AG08396 (cell line): ENCODE measurements around the gene SH3GL2.
A peak's percentile ranks its signal among the peaks of the same experiment; 100 is the strongest.

ENCODE experiments used
- DNase-seq: peaks from one replicate; pipeline ENCODE4 v3.0.0; 2012; ENCODE audit warnings: low spot score, mixed read lengths

SH3GL2 gene

DNA sequence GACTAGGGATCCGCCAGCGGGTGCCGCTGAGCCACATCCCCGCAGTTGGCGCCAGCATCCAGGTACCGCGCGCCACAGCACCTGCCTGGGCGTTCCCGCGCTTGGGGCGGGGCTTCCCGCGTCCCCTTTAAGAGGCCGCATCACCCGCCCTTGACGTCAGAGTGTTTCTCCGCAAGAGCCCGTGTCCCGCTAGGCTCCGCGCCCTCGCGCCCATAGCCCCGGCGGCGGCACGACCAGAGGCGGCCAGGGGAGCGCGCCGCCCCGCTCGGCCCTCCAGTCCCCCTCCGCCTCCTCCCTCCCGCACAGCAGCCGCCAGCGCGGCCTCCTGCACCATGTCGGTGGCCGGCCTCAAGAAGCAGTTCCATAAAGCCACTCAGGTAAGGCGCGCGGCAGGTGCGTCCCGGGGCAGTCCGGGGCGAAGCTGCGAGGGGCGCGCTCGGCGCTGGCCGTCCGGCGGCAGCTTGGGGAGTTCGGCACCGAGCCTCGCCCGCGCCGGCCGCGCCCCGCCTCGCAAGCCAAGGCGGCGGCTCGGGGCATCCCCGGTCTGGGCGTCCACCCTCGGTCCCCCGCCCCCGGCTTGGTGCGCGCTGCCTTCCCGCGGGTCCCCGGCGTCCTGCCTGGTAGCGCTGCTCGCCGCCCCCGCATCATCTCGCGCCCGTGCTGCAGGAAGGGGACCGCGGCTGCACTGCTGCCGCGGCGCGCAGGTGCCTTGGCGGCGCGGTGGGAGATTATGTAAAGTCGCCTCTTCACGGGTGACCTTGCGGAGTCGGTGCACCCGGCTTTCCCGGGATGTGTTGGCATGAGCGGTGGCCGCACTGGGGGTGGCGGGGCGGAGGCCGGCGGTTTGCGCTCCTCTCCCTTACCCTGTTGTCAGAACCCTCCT, at the start of gene SH3GL2:
Gene SH3GL2, plus strand, starts transcription at position 156 of the 883 bp plus-strand sequence.
- DNase-seq, result peak; percentile 49

GRCh38 chr9:17531642-17532254, 47.1 kb upstream of the SH3GL2 start:
- peak; percentile 53 for DNase-seq

DNA sequence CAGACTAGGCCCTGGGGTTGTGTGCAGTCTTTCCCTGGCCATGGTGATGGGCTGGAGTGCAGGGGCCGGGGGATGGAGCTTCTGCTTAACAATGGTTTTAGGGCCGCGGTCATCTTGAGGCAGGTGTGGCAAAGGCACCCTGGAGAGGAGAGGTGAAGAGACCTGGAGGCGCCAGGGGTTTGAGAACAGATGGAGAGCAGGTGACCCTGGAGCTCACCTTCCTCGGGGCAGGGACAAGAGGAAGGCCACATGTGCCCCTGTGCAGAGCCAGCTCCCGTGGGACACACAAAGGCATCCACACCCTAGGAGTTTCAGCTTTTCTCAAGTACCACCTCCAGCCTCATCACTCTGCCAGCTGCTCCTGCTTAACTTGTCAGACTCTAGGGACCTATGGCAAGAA, 46.4 kb upstream of the SH3GL2 start:
- DNase-seq, result no peak

- no peak for DNase-seq
Observed at GRCh38 chr9:17535176-17535575, 43.7 kb upstream of the SH3GL2 start.

DNA sequence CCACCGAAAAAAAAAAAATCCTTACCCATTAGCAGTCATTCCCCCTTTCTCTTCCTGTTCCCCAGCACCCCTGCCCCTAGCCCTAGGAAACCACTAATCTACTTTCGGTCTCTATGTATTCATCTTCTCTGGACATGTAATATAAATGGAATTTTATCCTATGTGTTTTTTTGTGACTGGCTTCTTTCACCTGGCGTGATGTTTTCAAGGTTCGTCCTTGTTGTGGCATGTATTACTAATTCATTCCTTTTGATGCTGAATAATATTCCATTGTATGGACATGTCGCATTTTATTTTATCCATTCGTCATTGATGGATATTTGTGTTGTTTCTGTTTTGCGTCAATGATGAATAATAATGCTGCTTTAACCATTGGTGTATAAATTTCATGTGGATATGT, 42.8 kb upstream of the SH3GL2 start:
- no peak for DNase-seq

DNA sequence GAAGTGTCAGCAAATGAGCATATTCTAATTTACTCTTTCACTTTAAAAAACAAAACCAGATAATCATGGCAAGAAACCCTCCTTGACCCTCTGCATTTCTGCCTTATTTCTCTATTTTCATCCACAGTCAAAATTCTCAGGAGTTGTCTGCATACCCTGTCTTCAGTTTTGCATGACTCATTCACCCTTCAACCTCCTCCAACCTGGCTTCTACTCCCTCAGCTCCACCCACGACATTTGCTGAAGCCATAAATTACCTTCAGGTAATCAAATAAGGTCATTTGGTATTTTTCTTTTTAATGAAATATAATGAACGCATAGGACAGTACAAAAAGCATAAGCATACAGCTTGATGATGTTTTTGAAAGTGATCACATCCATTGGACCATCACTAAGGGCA, 27.8 kb upstream of the SH3GL2 start:
- DNase-seq, result no peak

DNA sequence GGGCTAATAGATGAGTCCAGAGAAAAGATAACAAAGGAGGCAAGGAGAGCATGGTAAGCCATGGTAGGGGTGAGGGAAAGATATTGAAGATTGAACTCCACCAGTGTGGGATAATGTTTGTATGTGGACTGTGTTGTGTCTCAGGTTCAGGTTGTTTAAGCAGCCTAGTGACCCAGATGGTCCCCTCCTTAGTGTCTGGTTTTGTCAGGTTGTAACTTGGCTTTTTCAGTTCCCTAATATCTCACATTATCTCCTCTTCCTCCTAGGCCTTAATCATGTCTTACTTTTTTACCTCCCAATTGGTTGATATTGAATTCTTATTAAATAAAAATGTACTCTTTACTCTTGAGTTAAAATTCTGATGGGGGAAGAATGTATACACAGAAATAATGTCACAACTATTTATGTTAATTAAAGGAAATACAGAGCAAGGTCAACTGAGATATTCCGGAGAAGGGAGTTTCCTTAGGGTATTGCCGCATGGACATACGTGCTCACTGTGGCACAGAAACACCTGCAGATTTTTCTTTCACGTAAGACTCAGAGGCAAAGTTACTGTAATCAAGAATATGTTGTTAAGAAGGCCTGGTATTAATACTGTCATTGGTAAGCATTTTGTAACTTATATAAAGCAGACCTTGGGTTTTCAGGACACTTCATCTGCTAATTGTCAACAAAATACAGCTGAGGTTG, 23.4 kb upstream of the SH3GL2 start:
- no peak for DNase-seq

- DNase-seq, result no peak
Observed at GRCh38 chr9:17556255-17556654, 22.6 kb upstream of the SH3GL2 start.

DNA sequence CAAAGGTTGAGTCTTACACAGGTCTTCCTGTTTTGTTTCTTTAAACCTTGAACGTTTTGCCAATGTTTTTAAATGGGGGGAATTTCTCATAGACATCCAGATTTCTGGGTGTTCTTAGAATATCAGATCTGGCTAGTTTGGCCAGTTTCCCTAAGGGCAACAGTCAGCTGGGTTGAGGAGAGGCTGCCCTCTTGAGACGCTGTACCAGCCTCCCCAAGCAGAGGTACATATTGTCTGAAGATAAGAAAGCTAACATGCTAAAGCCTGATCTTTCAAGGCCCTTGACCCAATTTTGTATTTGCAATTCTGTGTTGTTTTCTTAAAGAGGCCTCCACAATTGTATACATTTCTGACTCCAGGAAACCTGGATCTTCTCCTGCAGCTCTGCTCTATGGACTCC, 21.9 kb upstream of the SH3GL2 start:
- DNase-seq, result no peak

DNA sequence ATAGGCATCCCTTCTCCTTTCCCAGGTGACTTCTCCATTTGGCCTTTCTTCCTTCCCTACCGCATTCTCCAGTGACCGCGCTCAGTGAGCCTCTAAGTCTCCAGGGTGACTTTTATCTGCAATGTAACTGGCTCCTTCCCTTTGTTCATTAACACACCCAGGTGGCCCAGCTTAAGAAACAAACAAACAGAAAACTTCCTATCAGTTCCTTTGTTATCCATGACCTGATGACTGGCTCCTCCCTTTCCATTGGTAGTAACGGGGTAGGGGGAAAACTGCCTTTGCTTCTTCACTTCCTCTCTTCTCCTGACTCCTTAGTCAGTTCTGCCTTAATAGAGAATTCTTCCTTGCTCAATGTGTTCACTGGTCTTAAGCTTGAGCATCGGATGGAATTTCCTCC, 7.0 kb upstream of the SH3GL2 start:
- no peak for DNase-seq

DNA sequence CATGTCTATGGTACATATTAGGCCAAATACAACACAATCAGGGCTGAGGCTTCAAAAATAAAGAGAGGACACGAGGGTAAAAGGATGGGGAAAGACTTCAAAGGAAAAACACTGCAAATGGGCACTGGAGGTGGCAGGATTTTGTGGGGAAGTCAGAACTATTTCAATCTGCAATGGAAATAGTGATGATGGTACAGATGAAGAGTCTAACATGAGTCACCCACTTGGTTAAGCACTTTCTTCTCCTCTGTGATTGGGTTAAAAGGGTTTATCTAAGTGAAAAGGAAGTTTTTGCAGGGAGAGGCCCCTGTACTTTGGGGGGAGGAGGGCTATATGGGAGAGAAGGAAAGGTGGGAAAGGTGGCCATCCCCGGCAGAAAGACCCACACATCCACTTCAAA, 4.5 kb upstream of the SH3GL2 start:
- DNase-seq, result no peak

DNA sequence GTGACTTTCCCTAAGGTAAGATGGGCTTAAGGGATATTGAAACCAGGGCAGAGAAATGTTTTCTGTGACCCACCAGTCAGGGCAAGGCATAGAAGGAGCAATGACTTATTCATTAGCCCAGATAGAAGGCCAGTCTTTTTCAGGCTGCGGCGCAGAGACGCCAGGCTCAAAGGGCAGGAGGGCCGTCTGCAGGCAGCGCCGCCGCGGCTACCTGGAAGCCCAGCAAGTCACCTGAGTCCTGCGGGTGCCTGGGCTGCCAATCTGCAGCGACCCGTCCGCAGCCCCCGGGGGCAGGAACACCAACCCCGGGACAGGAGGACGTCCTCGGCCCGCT, 322 bp upstream of the SH3GL2 start:
- DNase-seq, result no peak

- no peak for DNase-seq
Observed at GRCh38 chr9:17580119-17580518, 1.3 kb downstream of the SH3GL2 start.

- DNase-seq, result no peak
Observed at GRCh38 chr9:17587113-17587512, 8.2 kb downstream of the SH3GL2 start.

- DNase-seq, result no peak
Observed at GRCh38 chr9:17588395-17588794, 9.5 kb downstream of the SH3GL2 start.

DNA sequence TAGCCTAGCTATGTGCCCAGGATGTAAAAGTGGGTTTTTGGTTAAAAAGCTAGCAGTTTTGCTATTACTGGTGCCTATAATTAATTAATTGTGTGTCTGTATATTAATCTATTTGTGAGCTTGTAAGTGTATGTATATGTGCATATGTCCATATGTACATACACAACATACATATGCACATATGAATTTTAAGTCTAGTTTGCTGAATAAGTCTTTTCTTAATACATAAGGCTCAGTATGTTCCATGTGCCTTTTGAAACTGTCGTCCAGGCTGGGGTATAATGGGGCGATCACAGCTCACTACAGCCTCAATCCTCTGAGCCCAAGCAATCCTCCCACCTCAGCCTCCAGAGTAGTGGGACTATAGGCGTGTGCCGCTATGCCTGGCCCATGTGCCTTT, 10.1 kb downstream of the SH3GL2 start:
- no peak for DNase-seq

- no peak for DNase-seq
Observed at GRCh38 chr9:17589771-17590170, 10.9 kb downstream of the SH3GL2 start.

DNA sequence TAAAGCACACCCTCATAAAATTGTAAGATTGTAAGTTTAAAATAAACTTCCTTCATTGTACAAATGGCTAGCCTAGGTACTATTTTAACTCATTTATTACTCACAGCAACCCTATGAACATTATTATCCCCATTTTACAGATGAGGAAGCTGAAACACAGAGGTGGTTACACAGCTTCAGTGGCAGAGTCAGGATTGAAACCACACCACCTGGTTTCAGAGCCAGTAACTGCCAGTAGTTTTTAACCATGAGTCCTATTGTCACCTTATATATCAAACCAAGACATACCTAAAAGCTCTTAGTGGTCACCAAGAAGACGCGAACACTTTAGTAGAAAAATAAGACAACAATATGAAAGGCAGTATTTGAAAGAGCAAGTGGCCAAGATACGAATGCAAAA, 16.1 kb downstream of the SH3GL2 start:
- DNase-seq, result no peak

DNA sequence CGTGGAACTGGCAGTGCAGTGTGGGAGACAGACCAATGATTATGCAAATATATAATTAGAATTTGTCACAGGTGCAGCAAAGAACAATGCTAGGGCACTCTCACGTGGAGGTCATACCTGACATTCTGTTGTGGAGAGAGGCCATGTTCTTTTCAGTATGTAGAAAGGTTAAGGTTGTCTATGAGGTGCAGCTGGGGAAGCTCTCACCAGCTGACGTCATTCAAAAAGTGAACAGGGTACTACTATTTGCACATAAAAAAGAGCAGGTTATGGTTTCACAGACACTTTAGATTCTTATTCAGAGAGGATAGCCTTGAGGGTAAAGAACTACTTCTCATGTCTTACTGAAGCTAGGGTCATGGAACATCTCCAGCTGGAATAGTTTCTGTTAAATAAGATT, 19.1 kb downstream of the SH3GL2 start:
- no peak for DNase-seq

DNA sequence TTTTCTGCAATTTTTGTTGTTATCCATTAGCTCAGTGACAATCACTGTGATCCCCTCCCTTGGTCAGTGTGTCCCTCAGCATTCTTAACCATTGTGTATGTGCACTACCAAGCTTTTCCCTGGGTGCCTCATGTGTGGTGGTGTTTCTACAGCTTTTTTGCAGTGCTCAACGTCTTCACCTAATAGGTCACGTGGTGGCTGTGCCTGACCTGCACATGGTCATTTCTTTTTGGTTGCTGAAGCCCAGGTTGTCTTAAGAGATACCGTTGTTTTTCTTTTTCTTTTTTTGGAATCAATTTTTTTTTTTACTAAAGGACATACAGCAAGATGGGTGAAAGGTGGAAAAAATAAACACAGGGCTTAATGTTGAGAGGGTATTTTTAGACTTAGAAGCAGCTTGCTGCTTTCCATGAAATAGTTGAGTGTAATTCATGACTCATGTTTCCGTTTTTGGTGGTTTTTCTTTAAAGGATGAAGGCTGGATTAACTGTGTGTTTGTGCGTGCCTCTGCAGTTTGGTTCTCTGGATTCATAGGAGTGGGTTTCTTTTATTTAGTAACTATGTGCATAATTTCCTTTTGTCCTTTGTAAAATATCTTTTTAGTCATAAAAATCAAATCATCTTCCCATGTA, 22.2 kb downstream of the SH3GL2 start:
- DNase-seq, result peak; percentile 13

- DNase-seq, result no peak
Observed at GRCh38 chr9:17604556-17604955, 25.7 kb downstream of the SH3GL2 start.

- no peak for DNase-seq
Observed at GRCh38 chr9:17609312-17610005, 30.6 kb downstream of the SH3GL2 start.
